Measurements from ENCODE around the gene MYBBP1A.

DNA sequence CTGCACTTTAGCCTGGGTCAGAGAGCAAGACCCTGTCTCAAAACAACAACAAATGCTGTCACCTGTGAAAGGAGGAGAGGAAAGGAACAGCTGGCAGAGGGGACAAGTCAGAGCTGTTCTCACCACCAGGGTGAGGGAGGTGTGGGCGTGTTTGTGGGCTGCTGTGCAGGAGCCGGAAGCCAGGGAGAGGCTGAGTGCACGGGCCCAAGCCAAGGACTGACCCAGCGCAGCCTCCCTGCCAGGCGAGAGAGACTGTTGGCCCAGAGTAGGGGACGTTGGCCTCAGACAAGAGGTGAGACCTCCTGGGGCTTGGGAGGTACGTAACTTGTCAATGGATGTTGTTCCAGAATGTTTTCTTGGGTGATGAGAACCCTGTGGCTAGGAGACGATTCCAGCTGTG is 45.8 kb downstream of the MYBBP1A start:
- TF ChIP-seq, protein P1, sequence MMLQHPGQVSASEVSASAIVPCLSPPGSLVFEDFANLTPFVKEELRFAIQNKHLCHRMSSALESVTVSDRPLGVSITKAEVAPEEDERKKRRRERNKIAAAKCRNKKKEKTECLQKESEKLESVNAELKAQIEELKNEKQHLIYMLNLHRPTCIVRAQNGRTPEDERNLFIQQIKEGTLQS (IDR thresholded peaks at IDR 0.05) = no peak
- TF ChIP-seq CTCF (IDR thresholded peaks at IDR 0.05; ENCODE audit: low read depth, low read length, missing input control) = no peak
- TF ChIP-seq, protein P2, sequence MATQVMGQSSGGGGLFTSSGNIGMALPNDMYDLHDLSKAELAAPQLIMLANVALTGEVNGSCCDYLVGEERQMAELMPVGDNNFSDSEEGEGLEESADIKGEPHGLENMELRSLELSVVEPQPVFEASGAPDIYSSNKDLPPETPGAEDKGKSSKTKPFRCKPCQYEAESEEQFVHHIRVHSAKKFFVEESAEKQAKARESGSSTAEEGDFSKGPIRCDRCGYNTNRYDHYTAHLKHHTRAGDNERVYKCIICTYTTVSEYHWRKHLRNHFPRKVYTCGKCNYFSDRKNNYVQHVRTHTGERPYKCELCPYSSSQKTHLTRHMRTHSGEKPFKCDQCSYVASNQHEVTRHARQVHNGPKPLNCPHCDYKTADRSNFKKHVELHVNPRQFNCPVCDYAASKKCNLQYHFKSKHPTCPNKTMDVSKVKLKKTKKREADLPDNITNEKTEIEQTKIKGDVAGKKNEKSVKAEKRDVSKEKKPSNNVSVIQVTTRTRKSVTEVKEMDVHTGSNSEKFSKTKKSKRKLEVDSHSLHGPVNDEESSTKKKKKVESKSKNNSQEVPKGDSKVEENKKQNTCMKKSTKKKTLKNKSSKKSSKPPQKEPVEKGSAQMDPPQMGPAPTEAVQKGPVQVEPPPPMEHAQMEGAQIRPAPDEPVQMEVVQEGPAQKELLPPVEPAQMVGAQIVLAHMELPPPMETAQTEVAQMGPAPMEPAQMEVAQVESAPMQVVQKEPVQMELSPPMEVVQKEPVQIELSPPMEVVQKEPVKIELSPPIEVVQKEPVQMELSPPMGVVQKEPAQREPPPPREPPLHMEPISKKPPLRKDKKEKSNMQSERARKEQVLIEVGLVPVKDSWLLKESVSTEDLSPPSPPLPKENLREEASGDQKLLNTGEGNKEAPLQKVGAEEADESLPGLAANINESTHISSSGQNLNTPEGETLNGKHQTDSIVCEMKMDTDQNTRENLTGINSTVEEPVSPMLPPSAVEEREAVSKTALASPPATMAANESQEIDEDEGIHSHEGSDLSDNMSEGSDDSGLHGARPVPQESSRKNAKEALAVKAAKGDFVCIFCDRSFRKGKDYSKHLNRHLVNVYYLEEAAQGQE (IDR thresholded peaks at IDR 0.05) = no peak

All from liver (tissue), 3 donors.